HepG2 (cell line): Measurements from ENCODE around the gene GEMIN4. TPM values are rescaled to one million over a fixed set of nuclear protein-coding genes. Genes with fewer than 3 reads are reported as not detected.
A peak's percentile ranks its signal among the peaks of the same experiment; 100 is the strongest.

Experiments used
- BORCS8-MEF2B ChIP-seq: sonication (generic); formaldehyde crosslinking; IDR thresholded peaks from 2 replicates; pipeline ENCODE4 v1.8.0; 2022; ENCODE audit warnings: mild to moderate bottlenecking, missing genetic modification reagents
- BRF2 ChIP-seq: sonication (generic); formaldehyde crosslinking; IDR thresholded peaks from 2 replicates; pipeline ENCODE4 v1.8.1; 2022; ENCODE audit warnings: mild to moderate bottlenecking, missing genetic modification reagents
- CBX1 ChIP-seq: IDR thresholded peaks from one replicate; pipeline ENCODE4 v1.6.1; 2016; ENCODE audit warnings: antibody characterized with exemption, low read depth
- DZIP1 ChIP-seq: sonication (generic); formaldehyde crosslinking; IDR thresholded peaks from 2 replicates; pipeline ENCODE4 v1.5.0; 2020; ENCODE audit warnings: mild to moderate bottlenecking, missing genetic modification reagents
- FLYWCH1 ChIP-seq: sonication (generic); formaldehyde crosslinking; IDR thresholded peaks from 2 replicates; pipeline ENCODE4 v1.8.1; 2023; ENCODE audit warnings: mild to moderate bottlenecking, missing genetic modification reagents
- FOXO4 ChIP-seq: sonication (generic); formaldehyde crosslinking; conservative IDR thresholded peaks from 2 replicates; pipeline ENCODE4 v1.8.1; 2023; ENCODE audit warnings: missing genetic modification reagents
- HOXD1 ChIP-seq: sonication (generic); formaldehyde crosslinking; IDR thresholded peaks from 2 replicates; pipeline ENCODE4 v1.5.0; 2020; ENCODE audit warnings: missing genetic modification reagents
- IRF1 ChIP-seq: sonication (generic); formaldehyde crosslinking; IDR thresholded peaks from 2 replicates; pipeline ENCODE4 v1.4.0; 2020; ENCODE audit warnings: low read depth, mild to moderate bottlenecking, missing genetic modification reagents
- KLF12 ChIP-seq: sonication (generic); formaldehyde crosslinking; IDR thresholded peaks from 2 replicates; pipeline ENCODE4 v1.4.0; 2020; ENCODE audit warnings: missing genetic modification reagents, borderline replicate concordance
- POLR2AphosphoS5 ChIP-seq: IDR thresholded peaks from 2 replicates; pipeline ENCODE4 v1.6.1; 2012; ENCODE audit warnings: low read depth, low read length
- RAD21 ChIP-seq: fragments of 450-650 bp; formaldehyde crosslinking; IDR thresholded peaks from 2 replicates; pipeline ENCODE4 v1.5.0; 2020; ENCODE audit warnings: mild to moderate bottlenecking
- RXRA ChIP-seq: sonication (generic); formaldehyde crosslinking; IDR thresholded peaks from 2 replicates; pipeline ENCODE4 v1.5.1; 2020; ENCODE audit warnings: missing genetic modification reagents
- TCF12 ChIP-seq, 2 experiments: fragments of 450-650 bp in 1 of 2; sonication (generic) in 1 of 2; formaldehyde crosslinking in 1 of 2; IDR thresholded peaks; 2 replicates each; pipeline versions ENCODE4 v1.6.1 to v1.8.0; 2017 to 2022; ENCODE audit warnings: antibody characterized with exemption in 1 of 2, mild to moderate bottlenecking in 1 of 2, missing genetic modification reagents in 1 of 2, moderate library complexity in 1 of 2
- TCF7 ChIP-seq: sonication (generic); IDR thresholded peaks from 2 replicates; pipeline ENCODE4 v1.6.1; 2016; ENCODE audit warnings: antibody characterized with exemption, low read depth
- ZBTB7A ChIP-seq: sonication (generic); formaldehyde crosslinking; IDR thresholded peaks from 2 replicates; pipeline ENCODE4 v1.8.0; 2022; ENCODE audit warnings: mild to moderate bottlenecking, missing genetic modification reagents
- ZNF142 ChIP-seq: sonication (generic); formaldehyde crosslinking; IDR thresholded peaks from 2 replicates; pipeline ENCODE4 v1.4.0; 2020; ENCODE audit warnings: missing genetic modification reagents
- ZNF549 ChIP-seq: sonication (generic); formaldehyde crosslinking; IDR thresholded peaks from 2 replicates; pipeline ENCODE4 v1.5.0; 2020; ENCODE audit warnings: missing genetic modification reagents
- ZNF572 ChIP-seq: sonication (generic); formaldehyde crosslinking; IDR thresholded peaks from 2 replicates; pipeline ENCODE4 v1.5.1; 2020; ENCODE audit warnings: mild to moderate bottlenecking, missing genetic modification reagents
- polyA plus RNA-seq, 8 experiments: library from polyadenylated mRNA; depleted of rRNA in 3 of 8; stranded (reverse) in 7 of 8; unstranded in 1 of 8; fragments of >200 nt; fragmentation: Illumina TruSeq in 4 of 8; extraction: Trizol in 4 of 8; gene quantifications; 2 replicates each; pipeline versions ENCODE4 v1.2.1 to v1.2.3, GENCODE V29; 2011 to 2016; ENCODE audit warnings: low read depth in 4 of 8, missing spikeins in 1 of 8, mixed read lengths in 1 of 8; ENCODE audit not compliant: insufficient read depth in 1 of 8
- total RNA-seq, 5 experiments: library from RNA; depleted of rRNA; stranded (reverse); fragments of >200 nt; fragmentation: Illumina TruSeq; extraction: Trizol; gene quantifications; 2 replicates each; pipeline ENCODE4 v1.2.3, GENCODE V29; 2016; ENCODE audit warnings: low read depth in 1 of 5

Gene GEMIN4
- total and polyA plus RNA-seq, 2 of the 13 experiments (the other 11 are each of a cell fraction or from before 2014, with no cell fraction given), result 10.8 to 22.7 TPM

- TF ChIP-seq FOXO4 (CRISPR knock-in tag) (no peak), ZNF549 (CRISPR knock-in tag) (no peak), TCF7 (no peak), ZNF142 (no peak; the same call in 1 of the 2 replicates), KLF12 (no peak; the same call in 1 of the 2 replicates), TCF12 (IDR thresholded peaks at IDR 0.05) (no peak), TCF12 (CRISPR knock-in tag; IDR thresholded peaks at IDR 0.05) (no peak; the same call in 1 of the 2 replicates), POLR2AphosphoS5 (peak; percentile 62), ZBTB7A (no peak; the same call in 1 of the 2 replicates), FLYWCH1 (no peak), HOXD1 (CRISPR knock-in tag) (no peak; the same call in 1 of the 2 replicates), BORCS8-MEF2B (CRISPR knock-in tag) (peak; percentile 72), BRF2 (CRISPR knock-in tag) (peak; percentile 87; the same call in 1 of the 2 replicates), DZIP1 (CRISPR knock-in tag) (no peak; the same call in 1 of the 2 replicates), RAD21 (CRISPR knock-in tag) (peak; percentile 76), CBX1 (peak; percentile 15), ZNF572 (CRISPR knock-in tag) (no peak), IRF1 (no peak), RXRA (CRISPR knock-in tag) (no peak)
Observed at GRCh38 chr17:752002-752619, at the start of gene GEMIN4 (continued).
